ENCODE data around the gene MIOS. TPM values are rescaled to one million over a fixed set of nuclear protein-coding genes. Genes with fewer than 3 reads are reported as not detected.

The MIOS gene
- total and polyA plus RNA-seq, 2 of the 8 experiments (the other 6 are each of a cell fraction or from before 2014, with no cell fraction given) = 15.5 to 50.7 TPM

DNA sequence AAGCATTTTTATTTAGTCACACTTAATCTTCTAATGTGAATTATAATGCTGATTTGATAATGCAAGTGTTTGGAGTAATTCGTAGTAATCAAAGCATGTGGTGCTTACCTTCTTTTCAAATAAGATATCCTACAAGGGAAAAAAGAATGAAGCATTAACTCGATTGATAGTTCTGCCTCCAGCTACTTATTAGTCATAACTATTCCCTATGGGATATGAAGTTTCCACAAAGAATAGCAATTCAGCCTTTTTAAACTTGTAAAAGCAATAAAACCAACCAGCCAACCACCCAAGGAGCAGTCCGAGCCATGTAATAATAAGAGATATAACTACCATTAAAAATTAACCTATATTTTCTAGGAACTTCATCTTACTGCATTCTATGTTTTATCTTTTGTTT is 42.6 kb upstream of the MIOS start:
- no peak overlapping the region for H2BK20ac ChIP-seq (ENCODE audit: low read length)
- H3K79me2 ChIP-seq (ENCODE audit: control insufficient read depth in 1 of 2, insufficient read depth in 2 of 2, low read length in 2 of 2) = no peaks in the 10 kb centered on the region
- H4K91ac ChIP-seq (replicated peaks; ENCODE audit: insufficient read length, low read length) = no peak overlapping the region
- H4K20me1 ChIP-seq (replicated peaks in 1 of 2; ENCODE audit: control insufficient read depth in 1 of 2, insufficient read depth in 2 of 2, low read length in 2 of 2) = no peaks in the 10 kb centered on the region
- DNase-seq (ENCODE audit: low read depth in 1 of 2, low spot score in 2 of 2) (no peak), FAIRE-seq (no peak)
- no peaks in the 10 kb centered on the region for H3K23me2 ChIP-seq (ENCODE audit: low read depth, low read length)
- no peak overlapping the region for H3K4me3 ChIP-seq (ENCODE audit: extremely low read depth in 1 of 4, insufficient read depth in 2 of 4, low read depth in 3 of 4, low read length in 4 of 4)
- no peak overlapping the region for H2AK5ac ChIP-seq (ENCODE audit: low read depth, low read length)
- H4K8ac ChIP-seq (ENCODE audit: extremely low read depth, insufficient read depth, low read length) = no peak overlapping the region
- no peak overlapping the region for H3K4ac ChIP-seq (replicated peaks; ENCODE audit: insufficient read length, low read depth, low read length)
- POLR2A ChIA-PET (ENCODE audit: partially characterized antibody) = no interaction called here
- no peak overlapping the region for H3K18ac ChIP-seq (ENCODE audit: extremely low read depth, low read length)
- no peak overlapping the region for H3K56ac ChIP-seq (replicated peaks; ENCODE audit: insufficient read length, low read depth, low read length)
- no peak overlapping the region for H3K4me2 ChIP-seq (ENCODE audit: insufficient read depth in 1 of 2, low read depth in 2 of 2, low read length in 2 of 2)
- no peaks in the 10 kb centered on the region for H3K79me1 ChIP-seq (ENCODE audit: low read depth, low read length)
- H3K36me3 ChIP-seq (ENCODE audit: control insufficient read depth in 2 of 4, insufficient read depth in 4 of 4, low read length in 3 of 4) = no peaks in the 10 kb centered on the region
- no peak overlapping the region for H3K14ac ChIP-seq (ENCODE audit: insufficient read length)
- H3K27ac ChIP-seq (ENCODE audit: low read depth, low read length) = no peak overlapping the region
- no peak overlapping the region for H2AFZ ChIP-seq (ENCODE audit: low read length)
- H3K27me3 ChIP-seq (replicated peaks in 1 of 4; ENCODE audit: control insufficient read depth in 3 of 4, extremely low read depth in 1 of 4, insufficient read depth in 3 of 4, low read length in 3 of 4) = no peaks in the 10 kb centered on the region
- H3K4me1 ChIP-seq (replicated peaks in 1 of 4; ENCODE audit: control insufficient read depth in 3 of 4, insufficient read depth in 4 of 4, low read length in 3 of 4) = no peaks in the 10 kb centered on the region
- H2BK12ac ChIP-seq (ENCODE audit: low read depth, low read length) = no peak overlapping the region
- no peak overlapping the region for H2BK15ac ChIP-seq (ENCODE audit: low read length)
- H4K5ac ChIP-seq (ENCODE audit: insufficient read length, low read depth, low read length) = no peak overlapping the region
- CTCF ChIA-PET (ENCODE audit: partially characterized antibody) = interaction anchor here (0.9 kb wide), 1 partner anchor 177 kb away, joined by 3 read pairs; no protein-coding TSS in a partner anchor
- H3K23ac ChIP-seq (ENCODE audit: insufficient read length) = no peak overlapping the region
- no peak overlapping the region for H2BK5ac ChIP-seq (ENCODE audit: low read depth, low read length)
- no peaks in the 10 kb centered on the region for H3K9me3 ChIP-seq (ENCODE audit: insufficient read depth in 2 of 2, low read depth in 1 of 2, low read length in 1 of 2)
- no peak overlapping the region for H2BK120ac ChIP-seq (replicated peaks; ENCODE audit: low read depth, low read length)
- WGBS, 2 experiments (ENCODE audit: extremely low coverage in 1 of 2, insufficient coverage in 1 of 2, insufficient read length in 1 of 2, insufficient replicate concordance in 2 of 2, low coverage in 1 of 2, low lambda C conversion rate in 2 of 2, missing lambda C conversion rate in 1 of 2) = 89% methylated on average over 3 of the region's 3 CpGs; no CpG with 5 or more reads in 1 of the 2 experiments
- no peak overlapping the region for H3K9ac ChIP-seq (replicated peaks in 1 of 4; ENCODE audit: extremely low read depth in 1 of 4, low read depth in 3 of 4, low read length in 3 of 4)
- TF ChIP-seq POLR2AphosphoS5 (IDR thresholded peaks at IDR 0.05; ENCODE audit: low read depth, low read length) (no peak), HDAC6 (IDR thresholded peaks at IDR 0.05; ENCODE audit: low read depth, low read length) (no peak), RXRA (IDR thresholded peaks at IDR 0.05; ENCODE audit: insufficient read depth, low read depth, low read length) (no peak), CHD1 (IDR thresholded peaks at IDR 0.05; ENCODE audit: low read depth, low read length) (no peak), SRF (IDR thresholded peaks at IDR 0.05; ENCODE audit: low read depth, low read length) (no peak), RBBP5 (IDR thresholded peaks at IDR 0.05; ENCODE audit: borderline replicate concordance, low read depth, low read length) (no peak), TBP (IDR thresholded peaks at IDR 0.05; ENCODE audit: low read depth, low read length) (no peak), EZH2 (IDR thresholded peaks at IDR 0.05; ENCODE audit: low read depth, low read length, severe bottlenecking) (no peak), SUZ12 (IDR thresholded peaks at IDR 0.05; ENCODE audit: low read length) (no peak), ASH2L (IDR thresholded peaks at IDR 0.05; ENCODE audit: low read length) (no peak), CTBP2 (IDR thresholded peaks at IDR 0.05; ENCODE audit: borderline replicate concordance, insufficient read depth, insufficient read length, low read length) (no peak)
- TF ChIP-seq, protein P1, sequence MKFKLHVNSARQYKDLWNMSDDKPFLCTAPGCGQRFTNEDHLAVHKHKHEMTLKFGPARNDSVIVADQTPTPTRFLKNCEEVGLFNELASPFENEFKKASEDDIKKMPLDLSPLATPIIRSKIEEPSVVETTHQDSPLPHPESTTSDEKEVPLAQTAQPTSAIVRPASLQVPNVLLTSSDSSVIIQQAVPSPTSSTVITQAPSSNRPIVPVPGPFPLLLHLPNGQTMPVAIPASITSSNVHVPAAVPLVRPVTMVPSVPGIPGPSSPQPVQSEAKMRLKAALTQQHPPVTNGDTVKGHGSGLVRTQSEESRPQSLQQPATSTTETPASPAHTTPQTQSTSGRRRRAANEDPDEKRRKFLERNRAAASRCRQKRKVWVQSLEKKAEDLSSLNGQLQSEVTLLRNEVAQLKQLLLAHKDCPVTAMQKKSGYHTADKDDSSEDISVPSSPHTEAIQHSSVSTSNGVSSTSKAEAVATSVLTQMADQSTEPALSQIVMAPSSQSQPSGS (IDR thresholded peaks at IDR 0.05; ENCODE audit: low read length) = no peak
- TF ChIP-seq, protein P2, sequence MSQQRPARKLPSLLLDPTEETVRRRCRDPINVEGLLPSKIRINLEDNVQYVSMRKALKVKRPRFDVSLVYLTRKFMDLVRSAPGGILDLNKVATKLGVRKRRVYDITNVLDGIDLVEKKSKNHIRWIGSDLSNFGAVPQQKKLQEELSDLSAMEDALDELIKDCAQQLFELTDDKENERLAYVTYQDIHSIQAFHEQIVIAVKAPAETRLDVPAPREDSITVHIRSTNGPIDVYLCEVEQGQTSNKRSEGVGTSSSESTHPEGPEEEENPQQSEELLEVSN (IDR thresholded peaks at IDR 0.05) = no peak

Data from H1 (cell line).